ENCODE results near the gene GHR. TPM values are rescaled to one million over a fixed set of nuclear protein-coding genes. Genes with fewer than 3 reads are reported as not detected.

GHR gene
- polyA plus RNA-seq, 1 donor (not counting 4 experiments of a cell fraction or from before 2014, with no cell fraction given): 1.8 TPM

DNA sequence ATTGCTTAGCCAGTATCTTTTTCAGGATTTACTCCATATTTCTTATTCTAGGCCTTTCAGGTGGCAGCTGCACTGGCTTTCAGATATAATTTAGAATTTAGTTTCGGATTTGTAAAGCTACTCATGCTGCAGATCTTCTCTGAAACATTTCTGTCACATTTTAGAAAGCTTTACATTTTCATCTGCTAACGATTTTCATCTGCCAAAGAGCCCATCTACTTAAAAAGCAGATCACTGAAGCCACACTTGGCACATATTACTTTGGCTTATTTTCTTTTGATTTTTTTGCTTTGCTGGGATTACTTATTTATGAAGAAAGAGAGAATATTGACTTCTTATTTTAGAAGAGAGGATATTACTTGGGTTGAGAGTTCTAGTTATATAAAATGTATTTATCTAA lies 98.2 kb downstream of the GHR start:
- Histone ChIP-seq H3K4me3 (ENCODE audit: control insufficient read depth in 2 of 3, extremely low read depth in 1 of 3, insufficient read depth in 2 of 3, low read depth in 1 of 3, low read length in 3 of 3) (no peak overlapping the region), H3K9me3 (ENCODE audit: control insufficient read depth, low read depth, low read length) (no peaks in the 10 kb centered on the region), H3K27ac (ENCODE audit: control insufficient read depth, insufficient read depth, low read length) (no peak overlapping the region), H3K4me2 (ENCODE audit: control insufficient read depth, extremely low read depth, insufficient read depth, low read depth, low read length) (no peak overlapping the region), H3K27me3 (ENCODE audit: control insufficient read depth, extremely low read depth, insufficient read depth, low read length) (no peaks in the 10 kb centered on the region), H3K36me3 (ENCODE audit: control insufficient read depth in 2 of 2, extremely low read depth in 1 of 2, insufficient read depth in 2 of 2, low read length in 2 of 2) (no peaks in the 10 kb centered on the region), H4K20me1 (ENCODE audit: control insufficient read depth, extremely low read depth, insufficient read depth, low read length) (no peaks in the 10 kb centered on the region), H3K79me2 (ENCODE audit: control insufficient read depth, insufficient read depth, low read length) (no peaks in the 10 kb centered on the region), H3K9ac (ENCODE audit: control insufficient read depth, extremely low read depth, insufficient read depth, low read length) (no peak overlapping the region), H3K4me1 (ENCODE audit: control insufficient read depth, extremely low read depth, insufficient read depth, low read length) (no peaks in the 10 kb centered on the region), H2AFZ (ENCODE audit: control insufficient read depth, low read length) (no peak overlapping the region), H3K9me1 (ENCODE audit: control insufficient read depth, extremely low read depth, insufficient read depth, low read length) (no peaks in the 10 kb centered on the region)
- no peak for DNase-seq (ENCODE audit: low read depth, low spot score)
- no peak for FAIRE-seq
- dilution Hi-C loops (cut with MboI; ENCODE audit: extremely low pct_ligation_motif_present, low sequenced_read_pairs): no loop called here
- no peak for TF ChIP-seq EZH2 (IDR thresholded peaks at IDR 0.05; ENCODE audit: low read length)
- TF ChIP-seq CTCF (optimal IDR thresholded peaks at IDR 0.05 in 1 of 3, IDR thresholded peaks at IDR 0.05 in 1 of 3, conservative IDR thresholded peaks at IDR 0.05 in 1 of 3; ENCODE audit: extremely low read depth in 1 of 3, insufficient read depth in 2 of 3, low read length in 3 of 3): no peak

DNA sequence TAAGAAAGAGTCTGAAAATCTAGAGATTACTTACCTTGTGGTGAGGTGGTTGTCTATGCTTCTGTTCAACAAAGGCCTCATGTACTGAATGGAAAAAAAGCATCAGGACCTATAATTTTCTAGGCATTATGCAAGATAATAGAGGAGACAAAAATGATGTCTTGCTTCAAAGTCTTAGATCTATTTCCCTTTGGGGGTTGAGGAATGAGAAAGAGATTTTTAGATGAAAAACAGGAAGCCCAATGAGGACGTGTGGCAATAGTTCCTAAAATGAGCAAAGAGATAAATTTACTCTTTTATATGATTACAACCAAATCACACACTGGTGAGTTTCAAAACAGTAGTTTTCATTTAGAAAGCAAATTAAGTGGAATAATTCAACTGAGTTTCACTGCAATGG lies 99.5 kb downstream of the GHR start:
- no peak overlapping the region for H2AFZ ChIP-seq (ENCODE audit: control insufficient read depth, low read length)
- DNase-seq (ENCODE audit: low read depth, low spot score) (no peak), FAIRE-seq (no peak)
- dilution Hi-C loops (cut with MboI; ENCODE audit: extremely low pct_ligation_motif_present, low sequenced_read_pairs): no loop called here
- H3K79me2 ChIP-seq (ENCODE audit: control insufficient read depth, insufficient read depth, low read length): no peaks in the 10 kb centered on the region
- no peak overlapping the region for H3K9ac ChIP-seq (ENCODE audit: control insufficient read depth, extremely low read depth, insufficient read depth, low read length)
- H3K4me3 ChIP-seq (ENCODE audit: control insufficient read depth in 2 of 3, extremely low read depth in 1 of 3, insufficient read depth in 2 of 3, low read depth in 1 of 3, low read length in 3 of 3): no peak overlapping the region
- H3K27ac ChIP-seq (ENCODE audit: control insufficient read depth, insufficient read depth, low read length): no peak overlapping the region
- no peaks in the 10 kb centered on the region for H3K4me1 ChIP-seq (ENCODE audit: control insufficient read depth, extremely low read depth, insufficient read depth, low read length)
- no peaks in the 10 kb centered on the region for H3K9me3 ChIP-seq (ENCODE audit: control insufficient read depth, low read depth, low read length)
- H3K4me2 ChIP-seq (ENCODE audit: control insufficient read depth, extremely low read depth, insufficient read depth, low read depth, low read length): no peak overlapping the region
- TF ChIP-seq CTCF (optimal IDR thresholded peaks at IDR 0.05 in 1 of 3, IDR thresholded peaks at IDR 0.05 in 1 of 3, conservative IDR thresholded peaks at IDR 0.05 in 1 of 3; ENCODE audit: extremely low read depth in 1 of 3, insufficient read depth in 2 of 3, low read length in 3 of 3) (no peak), EZH2 (IDR thresholded peaks at IDR 0.05; ENCODE audit: low read length) (no peak)
- no peaks in the 10 kb centered on the region for H3K36me3 ChIP-seq (ENCODE audit: control insufficient read depth in 2 of 2, extremely low read depth in 1 of 2, insufficient read depth in 2 of 2, low read length in 2 of 2)
- H4K20me1 ChIP-seq (ENCODE audit: control insufficient read depth, extremely low read depth, insufficient read depth, low read length): no peaks in the 10 kb centered on the region
- H3K27me3 ChIP-seq (ENCODE audit: control insufficient read depth, extremely low read depth, insufficient read depth, low read length): no peaks in the 10 kb centered on the region
- no peaks in the 10 kb centered on the region for H3K9me1 ChIP-seq (ENCODE audit: control insufficient read depth, extremely low read depth, insufficient read depth, low read length)
